Testis (tissue), 2 donors: ENCODE results near the gene WDR49.

ENCODE experiments used
- POLR2A ChIP-seq: fragments of 450-650 bp; IDR thresholded peaks from one replicate; pipeline ENCODE4 v1.6.1; 2017; ENCODE audit warnings: antibody characterized with exemption, mild to moderate bottlenecking, moderate library complexity
- TF ChIP-seq, protein P1 (sequence below), 3 experiments: fragments of 450-650 bp in 2 of 3; fragments of 200-600 bp in 1 of 3; sonication (generic) in 1 of 3; IDR thresholded peaks; one replicate each; pipeline ENCODE4 v1.5.1; 2016 to 2019; ENCODE audit warnings: antibody characterized with exemption in 3 of 3, mild to moderate bottlenecking in 2 of 3, moderate library complexity in 1 of 3

DNA sequence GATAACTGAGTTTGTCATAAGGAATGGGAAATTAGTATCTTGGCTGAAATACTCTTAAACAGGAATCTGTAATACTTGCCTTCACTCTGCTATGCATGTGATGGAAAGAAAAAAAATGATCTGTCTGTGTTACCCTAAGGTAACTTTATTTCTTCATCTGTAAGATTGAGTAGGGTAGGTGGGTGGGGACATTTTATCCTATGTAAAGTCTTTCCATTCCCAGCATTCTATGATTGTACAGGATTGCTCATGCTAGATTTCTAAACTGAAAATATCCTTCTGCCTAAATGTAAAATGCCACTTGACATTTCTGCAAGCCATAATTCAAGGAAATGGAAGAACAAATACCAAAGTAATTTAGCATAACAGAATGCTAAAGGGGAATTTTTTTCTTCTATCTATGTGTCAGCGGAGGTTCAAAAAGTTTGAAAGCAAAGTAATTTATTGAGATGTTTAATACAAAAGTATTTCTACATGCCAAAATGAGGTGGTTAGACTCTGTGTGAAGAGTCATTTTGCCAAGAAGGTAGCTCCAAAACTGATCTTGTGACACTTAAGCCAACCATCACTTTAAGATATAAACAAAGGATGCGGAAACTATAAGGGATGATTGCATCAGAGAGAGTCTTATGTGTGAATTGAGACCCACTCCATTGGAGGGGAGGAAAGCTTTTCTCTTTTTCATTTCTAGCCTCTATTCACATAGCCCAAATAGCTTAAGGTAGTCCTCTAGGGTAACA, 133.3 kb downstream of the WDR49 start:
- TF ChIP-seq, protein P1, sequence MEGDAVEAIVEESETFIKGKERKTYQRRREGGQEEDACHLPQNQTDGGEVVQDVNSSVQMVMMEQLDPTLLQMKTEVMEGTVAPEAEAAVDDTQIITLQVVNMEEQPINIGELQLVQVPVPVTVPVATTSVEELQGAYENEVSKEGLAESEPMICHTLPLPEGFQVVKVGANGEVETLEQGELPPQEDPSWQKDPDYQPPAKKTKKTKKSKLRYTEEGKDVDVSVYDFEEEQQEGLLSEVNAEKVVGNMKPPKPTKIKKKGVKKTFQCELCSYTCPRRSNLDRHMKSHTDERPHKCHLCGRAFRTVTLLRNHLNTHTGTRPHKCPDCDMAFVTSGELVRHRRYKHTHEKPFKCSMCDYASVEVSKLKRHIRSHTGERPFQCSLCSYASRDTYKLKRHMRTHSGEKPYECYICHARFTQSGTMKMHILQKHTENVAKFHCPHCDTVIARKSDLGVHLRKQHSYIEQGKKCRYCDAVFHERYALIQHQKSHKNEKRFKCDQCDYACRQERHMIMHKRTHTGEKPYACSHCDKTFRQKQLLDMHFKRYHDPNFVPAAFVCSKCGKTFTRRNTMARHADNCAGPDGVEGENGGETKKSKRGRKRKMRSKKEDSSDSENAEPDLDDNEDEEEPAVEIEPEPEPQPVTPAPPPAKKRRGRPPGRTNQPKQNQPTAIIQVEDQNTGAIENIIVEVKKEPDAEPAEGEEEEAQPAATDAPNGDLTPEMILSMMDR (IDR thresholded peaks at IDR 0.05), result no peak
- no peak for TF ChIP-seq POLR2A
